WTC11 (cell line): ENCODE results near the gene BUD13. TPM values are rescaled to one million over a fixed set of nuclear protein-coding genes. Genes with fewer than 3 reads are reported as not detected.

Experiments used
- ATAC-seq: fragments of 200-7000 bp; cut with Tn5 transposase; 2 replicates; pipeline ENCODE4 v1.10.0; 2021; ENCODE audit warnings: mild to moderate bottlenecking, moderate library complexity
- CTCF ChIA-PET: fragments of 300-600 bp; sonication (Branson Sonifier 250); formaldehyde crosslinking; loops from one replicate; lab custom pipeline; 2021; ENCODE audit warnings: antibody characterized with exemption; lab: Charles Lee
- POLR2A ChIA-PET: fragments of 350-600 bp; sonication (Branson Sonifier 250); formaldehyde crosslinking; loops from one replicate; lab custom pipeline; 2021; ENCODE audit warnings: antibody characterized with exemption; lab: Charles Lee
- DNase-seq: peaks from one replicate; pipeline ENCODE4 v3.0.0; 2021; ENCODE audit warnings: low spot score
- H3K27ac Mint-ChIP-seq: 2 replicates; pipeline ENCODE4 v1.8.0; 2021; ENCODE audit warnings: mixed read lengths
- H3K27me3 Mint-ChIP-seq: 2 replicates; pipeline ENCODE4 v1.8.0; 2021; ENCODE audit warnings: low read depth, mild to moderate bottlenecking, moderate library complexity, mixed read lengths
- H3K36me3 Mint-ChIP-seq: 2 replicates; pipeline ENCODE4 v1.8.0; 2021; ENCODE audit warnings: mixed read lengths
- H3K4me1 Mint-ChIP-seq: 2 replicates; pipeline ENCODE4 v1.8.0; 2022; ENCODE audit warnings: mixed read lengths
- H3K4me3 Mint-ChIP-seq: 2 replicates; pipeline ENCODE4 v1.8.0; 2021; ENCODE audit warnings: mild to moderate bottlenecking, moderate library complexity, mixed read lengths
- H3K9me3 Mint-ChIP-seq: 2 replicates; pipeline ENCODE4 v1.8.0; 2021; ENCODE audit warnings: mixed read lengths
- ARID4B ChIP-seq: sonication (generic); formaldehyde crosslinking; IDR thresholded peaks from 2 replicates; pipeline ENCODE4 v1.8.0; 2023; ENCODE audit warnings: missing genetic modification reagents, mild to moderate bottlenecking, borderline replicate concordance
- ATF2 ChIP-seq: sonication (generic); formaldehyde crosslinking; IDR thresholded peaks from 2 replicates; pipeline ENCODE4 v1.8.1; 2022; ENCODE audit warnings: low read depth, missing genetic modification reagents, borderline replicate concordance
- E2F4 ChIP-seq: sonication (generic); formaldehyde crosslinking; IDR thresholded peaks from 2 replicates; pipeline ENCODE4 v1.8.1; 2022; ENCODE audit warnings: low read depth, mild to moderate bottlenecking, moderate library complexity, missing genetic modification reagents, borderline replicate concordance
- ETV6 ChIP-seq: sonication (generic); formaldehyde crosslinking; IDR thresholded peaks from 2 replicates; pipeline ENCODE4 v1.8.1; 2022; ENCODE audit warnings: mild to moderate bottlenecking, missing genetic modification reagents
- GABPB1 ChIP-seq: sonication (generic); formaldehyde crosslinking; IDR thresholded peaks from 2 replicates; pipeline ENCODE4 v1.8.1; 2023; ENCODE audit warnings: mild to moderate bottlenecking, missing genetic modification reagents
- GRHL2 ChIP-seq: fragments of 250-450 bp; sonication (Bioruptor Pico); IDR thresholded peaks from 2 replicates; pipeline ENCODE4 v1.8.0; 2022; ENCODE audit warnings: mild to moderate bottlenecking, moderate library complexity; ENCODE audit not compliant: insufficient replicate concordance, severe bottlenecking
- GTF2I ChIP-seq: fragments of 250-450 bp; sonication (Bioruptor Pico); conservative IDR thresholded peaks from 2 replicates; pipeline ENCODE4 v1.4.0; 2021; ENCODE audit warnings: mild to moderate bottlenecking
- PRDM15 ChIP-seq: sonication (generic); formaldehyde crosslinking; IDR thresholded peaks from 2 replicates; pipeline ENCODE4 v1.8.0; 2022; ENCODE audit warnings: missing genetic modification reagents
- SP1 ChIP-seq: sonication (generic); formaldehyde crosslinking; conservative IDR thresholded peaks from 2 replicates; pipeline ENCODE4 v1.8.1; 2022; ENCODE audit warnings: missing genetic modification reagents
- ZNF232 ChIP-seq: sonication (generic); formaldehyde crosslinking; IDR thresholded peaks from 2 replicates; pipeline ENCODE4 v1.8.0; 2022; ENCODE audit warnings: mild to moderate bottlenecking, missing genetic modification reagents
- ZNF263 ChIP-seq: sonication (generic); formaldehyde crosslinking; IDR thresholded peaks from 2 replicates; pipeline ENCODE4 v1.8.1; 2022; ENCODE audit warnings: low read depth, mild to moderate bottlenecking, moderate library complexity, missing genetic modification reagents
- ZNF396 ChIP-seq: fragments of 250-450 bp; sonication (Bioruptor Pico); IDR thresholded peaks from 2 replicates; pipeline ENCODE4 v1.8.0; 2021; ENCODE audit warnings: mild to moderate bottlenecking, moderate library complexity, borderline replicate concordance
- total RNA-seq: library from RNA; stranded (reverse); gene quantifications from 3 replicates; pipeline ENCODE4 v1.2.3, GENCODE V29; 2021
- TF ChIP-seq, protein P1 (sequence below): sonication (generic); formaldehyde crosslinking; IDR thresholded peaks from 2 replicates; pipeline ENCODE4 v1.8.1; 2023; ENCODE audit warnings: mild to moderate bottlenecking, missing genetic modification reagents, borderline replicate concordance
- TF ChIP-seq, protein P2 (sequence below): fragments of 250-450 bp; sonication (Bioruptor Pico); IDR thresholded peaks from 2 replicates; pipeline ENCODE4 v1.9.0; 2021; ENCODE audit warnings: moderate library complexity, mild to moderate bottlenecking, inconsistent platforms, borderline replicate concordance
- TF ChIP-seq, protein P3 (sequence below): sonication (generic); formaldehyde crosslinking; IDR thresholded peaks from 2 replicates; pipeline ENCODE4 v1.8.0; 2023; ENCODE audit warnings: mild to moderate bottlenecking, missing genetic modification reagents

Gene BUD13
- total RNA-seq, 1 experiment from 2014 or later = 20.7 TPM

DNA sequence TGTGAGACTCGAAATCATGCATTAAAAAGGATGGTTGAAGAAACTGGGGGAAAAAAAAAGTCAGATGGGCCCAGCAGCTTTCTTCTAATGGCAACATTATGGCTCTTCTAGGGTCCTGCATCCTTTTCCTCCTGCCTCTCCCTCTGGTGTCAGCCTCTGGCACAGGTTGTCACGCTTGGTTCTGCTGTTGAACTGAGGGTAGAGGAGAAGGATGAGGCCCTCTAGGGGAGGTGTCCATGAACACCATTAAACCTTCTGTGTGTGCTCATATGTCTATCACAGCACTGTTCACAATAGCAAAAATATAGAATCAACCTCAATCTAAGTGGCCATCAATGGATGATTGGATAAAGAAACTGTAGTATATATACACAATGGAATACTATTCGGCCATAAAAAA is 36.0 kb downstream of the BUD13 start:
- CTCF ChIA-PET = interaction anchor here (1.5 kb wide), 1 partner anchor 99 kb away, joined by 3 read pairs; no protein-coding TSS in a partner anchor
- POLR2A ChIA-PET = no interaction called here
- DNase-seq (no peak), ATAC-seq (peak; percentile 11)
- Mint-ChIP-seq H3K9me3 (no peaks in the 10 kb centered on the region), H3K36me3 (no peaks in the 10 kb centered on the region), H3K4me3 (no peak overlapping the region), H3K4me1 (peaks cover 44% of the 10 kb centered on the region), H3K27ac (no peak overlapping the region), H3K27me3 (no peaks in the 10 kb centered on the region)
- TF ChIP-seq GTF2I (CRISPR knock-in tag) (no peak), GRHL2 (CRISPR knock-in tag) (no peak), E2F4 (CRISPR knock-in tag) (no peak), SP1 (CRISPR knock-in tag) (no peak), ETV6 (CRISPR knock-in tag) (no peak), ZNF232 (CRISPR knock-in tag) (no peak), GABPB1 (CRISPR knock-in tag) (no peak), ARID4B (CRISPR knock-in tag) (no peak)
- TF ChIP-seq, protein P1, sequence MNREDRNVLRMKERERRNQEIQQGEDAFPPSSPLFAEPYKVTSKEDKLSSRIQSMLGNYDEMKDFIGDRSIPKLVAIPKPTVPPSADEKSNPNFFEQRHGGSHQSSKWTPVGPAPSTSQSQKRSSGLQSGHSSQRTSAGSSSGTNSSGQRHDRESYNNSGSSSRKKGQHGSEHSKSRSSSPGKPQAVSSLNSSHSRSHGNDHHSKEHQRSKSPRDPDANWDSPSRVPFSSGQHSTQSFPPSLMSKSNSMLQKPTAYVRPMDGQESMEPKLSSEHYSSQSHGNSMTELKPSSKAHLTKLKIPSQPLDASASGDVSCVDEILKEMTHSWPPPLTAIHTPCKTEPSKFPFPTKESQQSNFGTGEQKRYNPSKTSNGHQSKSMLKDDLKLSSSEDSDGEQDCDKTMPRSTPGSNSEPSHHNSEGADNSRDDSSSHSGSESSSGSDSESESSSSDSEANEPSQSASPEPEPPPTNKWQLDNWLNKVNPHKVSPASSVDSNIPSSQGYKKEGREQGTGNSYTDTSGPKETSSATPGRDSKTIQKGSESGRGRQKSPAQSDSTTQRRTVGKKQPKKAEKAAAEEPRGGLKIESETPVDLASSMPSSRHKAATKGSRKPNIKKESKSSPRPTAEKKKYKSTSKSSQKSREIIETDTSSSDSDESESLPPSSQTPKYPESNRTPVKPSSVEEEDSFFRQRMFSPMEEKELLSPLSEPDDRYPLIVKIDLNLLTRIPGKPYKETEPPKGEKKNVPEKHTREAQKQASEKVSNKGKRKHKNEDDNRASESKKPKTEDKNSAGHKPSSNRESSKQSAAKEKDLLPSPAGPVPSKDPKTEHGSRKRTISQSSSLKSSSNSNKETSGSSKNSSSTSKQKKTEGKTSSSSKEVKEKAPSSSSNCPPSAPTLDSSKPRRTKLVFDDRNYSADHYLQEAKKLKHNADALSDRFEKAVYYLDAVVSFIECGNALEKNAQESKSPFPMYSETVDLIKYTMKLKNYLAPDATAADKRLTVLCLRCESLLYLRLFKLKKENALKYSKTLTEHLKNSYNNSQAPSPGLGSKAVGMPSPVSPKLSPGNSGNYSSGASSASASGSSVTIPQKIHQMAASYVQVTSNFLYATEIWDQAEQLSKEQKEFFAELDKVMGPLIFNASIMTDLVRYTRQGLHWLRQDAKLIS (CRISPR knock-in tag) = no peak
- TF ChIP-seq, protein P2, sequence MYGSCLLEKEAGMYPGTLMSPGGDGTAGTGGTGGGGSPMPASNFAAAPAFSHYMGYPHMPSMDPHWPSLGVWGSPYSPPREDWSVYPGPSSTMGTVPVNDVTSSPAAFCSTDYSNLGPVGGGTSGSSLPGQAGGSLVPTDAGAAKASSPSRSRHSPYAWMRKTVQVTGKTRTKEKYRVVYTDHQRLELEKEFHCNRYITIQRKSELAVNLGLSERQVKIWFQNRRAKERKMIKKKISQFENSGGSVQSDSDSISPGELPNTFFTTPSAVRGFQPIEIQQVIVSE (CRISPR knock-in tag) = no peak

- Mint-ChIP-seq H3K27me3 (no peaks in the 10 kb centered on the region), H3K4me3 (no peak overlapping the region), H3K36me3 (no peaks in the 10 kb centered on the region), H3K9me3 (no peaks in the 10 kb centered on the region), H3K4me1 (peaks cover 37% of the 10 kb centered on the region), H3K27ac (no peak overlapping the region)
- no peak for ATAC-seq
- POLR2A ChIA-PET = no interaction called here
- no peak for DNase-seq
- CTCF ChIA-PET = interaction anchor here (0.6 to 4.6 kb wide), 8 partner anchors 8 to 452 kb away, joined by 3 to 91 read pairs (median 4); partner anchors contain the start of gene APOA5
- no peak for TF ChIP-seq PRDM15 (CRISPR knock-in tag)
- TF ChIP-seq ZNF263 (CRISPR knock-in tag) = no peak
- TF ChIP-seq ZNF396 (CRISPR knock-in tag) = no peak
- TF ChIP-seq, protein P3, sequence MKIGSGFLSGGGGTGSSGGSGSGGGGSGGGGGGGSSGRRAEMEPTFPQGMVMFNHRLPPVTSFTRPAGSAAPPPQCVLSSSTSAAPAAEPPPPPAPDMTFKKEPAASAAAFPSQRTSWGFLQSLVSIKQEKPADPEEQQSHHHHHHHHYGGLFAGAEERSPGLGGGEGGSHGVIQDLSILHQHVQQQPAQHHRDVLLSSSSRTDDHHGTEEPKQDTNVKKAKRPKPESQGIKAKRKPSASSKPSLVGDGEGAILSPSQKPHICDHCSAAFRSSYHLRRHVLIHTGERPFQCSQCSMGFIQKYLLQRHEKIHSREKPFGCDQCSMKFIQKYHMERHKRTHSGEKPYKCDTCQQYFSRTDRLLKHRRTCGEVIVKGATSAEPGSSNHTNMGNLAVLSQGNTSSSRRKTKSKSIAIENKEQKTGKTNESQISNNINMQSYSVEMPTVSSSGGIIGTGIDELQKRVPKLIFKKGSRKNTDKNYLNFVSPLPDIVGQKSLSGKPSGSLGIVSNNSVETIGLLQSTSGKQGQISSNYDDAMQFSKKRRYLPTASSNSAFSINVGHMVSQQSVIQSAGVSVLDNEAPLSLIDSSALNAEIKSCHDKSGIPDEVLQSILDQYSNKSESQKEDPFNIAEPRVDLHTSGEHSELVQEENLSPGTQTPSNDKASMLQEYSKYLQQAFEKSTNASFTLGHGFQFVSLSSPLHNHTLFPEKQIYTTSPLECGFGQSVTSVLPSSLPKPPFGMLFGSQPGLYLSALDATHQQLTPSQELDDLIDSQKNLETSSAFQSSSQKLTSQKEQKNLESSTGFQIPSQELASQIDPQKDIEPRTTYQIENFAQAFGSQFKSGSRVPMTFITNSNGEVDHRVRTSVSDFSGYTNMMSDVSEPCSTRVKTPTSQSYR (CRISPR knock-in tag) = no peak
- no peak for TF ChIP-seq ATF2
Observed at GRCh38 chr11:116733969-116734508, 38.7 kb downstream of the BUD13 start.
